Mammary epithelial cell (primary cell): ENCODE measurements around the gene PIN1.
"Not testable (repeated sequence)": the region's sequence is repeated elsewhere in the genome, so short reads cannot be mapped to it uniquely, and the experiment has no call there.

Source experiments
- EZH2 ChIP-seq: IDR thresholded peaks from 2 replicates; pipeline ENCODE4 v1.6.1; 2012; ENCODE audit warnings: low read length, inconsistent platforms, borderline replicate concordance
- TF ChIP-seq, protein P1 (sequence below), 2 donors: IDR thresholded peaks in 1 of 2; conservative IDR thresholded peaks in 1 of 2; 2 replicates each; pipeline ENCODE4 v1.5.1; 2011 to 2012; ENCODE audit warnings: inconsistent platforms in 2 of 2, low read length in 2 of 2, mild to moderate bottlenecking in 2 of 2, control low read depth in 1 of 2, low read depth in 1 of 2; ENCODE audit not compliant: insufficient read depth in 1 of 2; ENCODE audit errors: extremely low read depth in 1 of 2

DNA sequence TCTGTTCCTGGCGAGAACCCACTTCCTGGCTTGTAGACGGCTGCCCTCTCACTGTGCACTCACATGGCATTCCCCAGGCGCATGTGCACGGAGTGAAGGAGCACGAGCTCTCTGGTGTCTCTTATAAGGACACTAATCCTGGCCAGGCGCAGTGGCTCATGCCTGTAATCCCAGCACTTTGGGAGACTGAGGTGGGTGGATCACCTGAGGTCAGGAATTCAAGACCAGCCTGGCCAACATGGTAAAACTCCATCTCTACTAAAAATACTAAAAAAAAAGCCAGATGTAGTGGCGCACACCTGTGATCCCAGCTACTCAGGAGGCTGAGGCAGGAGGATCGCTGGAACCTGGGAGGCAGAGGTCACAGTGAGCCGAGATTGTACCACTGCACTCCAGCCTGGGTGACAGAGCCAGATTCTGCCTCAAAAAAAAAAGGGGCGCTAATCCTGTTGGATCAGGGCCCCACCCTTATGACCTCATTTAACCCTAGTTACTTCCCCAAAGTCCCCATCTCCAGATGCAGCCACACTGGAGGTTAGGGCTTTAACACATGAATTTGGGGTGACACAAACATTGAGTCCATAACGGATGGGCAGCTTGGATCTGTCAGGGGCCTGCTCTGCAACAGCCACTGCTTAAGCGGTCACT is 8.6 kb downstream of the PIN1 start:
- TF ChIP-seq, protein P1, sequence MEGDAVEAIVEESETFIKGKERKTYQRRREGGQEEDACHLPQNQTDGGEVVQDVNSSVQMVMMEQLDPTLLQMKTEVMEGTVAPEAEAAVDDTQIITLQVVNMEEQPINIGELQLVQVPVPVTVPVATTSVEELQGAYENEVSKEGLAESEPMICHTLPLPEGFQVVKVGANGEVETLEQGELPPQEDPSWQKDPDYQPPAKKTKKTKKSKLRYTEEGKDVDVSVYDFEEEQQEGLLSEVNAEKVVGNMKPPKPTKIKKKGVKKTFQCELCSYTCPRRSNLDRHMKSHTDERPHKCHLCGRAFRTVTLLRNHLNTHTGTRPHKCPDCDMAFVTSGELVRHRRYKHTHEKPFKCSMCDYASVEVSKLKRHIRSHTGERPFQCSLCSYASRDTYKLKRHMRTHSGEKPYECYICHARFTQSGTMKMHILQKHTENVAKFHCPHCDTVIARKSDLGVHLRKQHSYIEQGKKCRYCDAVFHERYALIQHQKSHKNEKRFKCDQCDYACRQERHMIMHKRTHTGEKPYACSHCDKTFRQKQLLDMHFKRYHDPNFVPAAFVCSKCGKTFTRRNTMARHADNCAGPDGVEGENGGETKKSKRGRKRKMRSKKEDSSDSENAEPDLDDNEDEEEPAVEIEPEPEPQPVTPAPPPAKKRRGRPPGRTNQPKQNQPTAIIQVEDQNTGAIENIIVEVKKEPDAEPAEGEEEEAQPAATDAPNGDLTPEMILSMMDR (conservative IDR thresholded peaks at IDR 0.05 in 1 of 2, IDR thresholded peaks at IDR 0.05 in 1 of 2; ENCODE audit: extremely low read depth in 1 of 2, insufficient read depth in 1 of 2, low read depth in 1 of 2, low read length in 2 of 2), result not testable (repeated sequence)
- not testable (repeated sequence) for TF ChIP-seq EZH2
